ENCODE data around the gene HOXC12.

HOXC12 gene

DNA sequence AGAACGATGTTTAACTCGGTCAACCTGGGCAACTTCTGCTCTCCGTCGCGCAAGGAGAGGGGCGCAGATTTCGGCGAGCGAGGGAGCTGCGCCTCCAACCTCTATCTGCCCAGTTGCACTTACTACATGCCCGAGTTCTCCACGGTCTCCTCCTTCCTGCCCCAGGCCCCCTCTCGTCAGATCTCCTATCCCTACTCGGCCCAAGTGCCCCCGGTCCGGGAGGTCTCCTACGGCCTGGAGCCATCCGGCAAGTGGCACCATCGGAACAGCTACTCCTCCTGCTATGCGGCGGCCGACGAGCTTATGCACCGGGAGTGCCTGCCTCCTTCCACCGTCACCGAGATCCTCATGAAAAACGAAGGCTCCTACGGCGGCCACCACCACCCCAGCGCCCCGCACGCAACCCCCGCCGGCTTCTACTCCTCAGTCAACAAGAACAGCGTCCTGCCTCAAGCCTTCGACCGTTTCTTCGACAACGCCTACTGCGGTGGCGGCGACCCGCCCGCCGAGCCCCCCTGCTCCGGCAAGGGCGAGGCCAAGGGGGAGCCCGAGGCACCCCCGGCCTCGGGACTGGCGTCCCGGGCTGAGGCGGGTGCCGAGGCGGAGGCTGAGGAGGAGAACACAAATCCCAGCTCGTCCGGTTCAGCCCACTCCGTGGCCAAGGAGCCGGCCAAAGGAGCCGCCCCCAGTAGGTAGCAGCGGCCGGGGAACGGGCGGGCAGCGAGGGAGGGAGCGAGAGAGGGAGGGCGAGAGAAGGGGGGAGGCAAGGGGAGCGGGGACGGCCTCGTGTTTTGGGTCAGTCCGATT, 18.7 kb downstream of the HOXC12 start:
- Histone ChIP-seq H3K4me1 (peaks cover 13% of the 10 kb centered on the region), H3K4me3 (ENCODE audit: low read depth, low read length) (peak overlapping the region; percentile 70), H3K9me3 (no peaks in the 10 kb centered on the region), H3K36me3 (no peaks in the 10 kb centered on the region), H3K27me3 (peaks cover 23% of the 10 kb centered on the region)
- no peak for DNase-seq
- TF ChIP-seq, protein P1, sequence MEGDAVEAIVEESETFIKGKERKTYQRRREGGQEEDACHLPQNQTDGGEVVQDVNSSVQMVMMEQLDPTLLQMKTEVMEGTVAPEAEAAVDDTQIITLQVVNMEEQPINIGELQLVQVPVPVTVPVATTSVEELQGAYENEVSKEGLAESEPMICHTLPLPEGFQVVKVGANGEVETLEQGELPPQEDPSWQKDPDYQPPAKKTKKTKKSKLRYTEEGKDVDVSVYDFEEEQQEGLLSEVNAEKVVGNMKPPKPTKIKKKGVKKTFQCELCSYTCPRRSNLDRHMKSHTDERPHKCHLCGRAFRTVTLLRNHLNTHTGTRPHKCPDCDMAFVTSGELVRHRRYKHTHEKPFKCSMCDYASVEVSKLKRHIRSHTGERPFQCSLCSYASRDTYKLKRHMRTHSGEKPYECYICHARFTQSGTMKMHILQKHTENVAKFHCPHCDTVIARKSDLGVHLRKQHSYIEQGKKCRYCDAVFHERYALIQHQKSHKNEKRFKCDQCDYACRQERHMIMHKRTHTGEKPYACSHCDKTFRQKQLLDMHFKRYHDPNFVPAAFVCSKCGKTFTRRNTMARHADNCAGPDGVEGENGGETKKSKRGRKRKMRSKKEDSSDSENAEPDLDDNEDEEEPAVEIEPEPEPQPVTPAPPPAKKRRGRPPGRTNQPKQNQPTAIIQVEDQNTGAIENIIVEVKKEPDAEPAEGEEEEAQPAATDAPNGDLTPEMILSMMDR (IDR thresholded peaks at IDR 0.05; ENCODE audit: low read depth, low read length), result no peak

- Histone ChIP-seq H3K36me3 (no peaks in the 10 kb centered on the region), H3K4me1 (0 out of 2 replicates have a peak, but pooled peaks cover 4% of the 10 kb centered on the region), H3K27me3 (peaks cover 23% of the 10 kb centered on the region), H3K9me3 (no peaks in the 10 kb centered on the region), H3K4me3 (ENCODE audit: low read depth, low read length) (peak within 1 kb of the TSS; percentile 70)
- TF ChIP-seq, protein P1 (IDR thresholded peaks at IDR 0.05; ENCODE audit: low read depth, low read length), result no peak
- DNase-seq, result peak; percentile 58
These were observed 19.7 kb downstream of the HOXC12 start, which contains the start of gene HOTAIR for GRCh38 chr12:53974084-53975063. HOTAIR (minus strand) TSS chr12:53974954.

GRCh38 chr12:53975064-53975471, 20.4 kb downstream of the HOXC12 start:
- TF ChIP-seq, protein P1 (IDR thresholded peaks at IDR 0.05; ENCODE audit: low read depth, low read length), result no peak
- H3K36me3 ChIP-seq, result no peaks in the 10 kb centered on the region
- H3K4me1 ChIP-seq, result 0 out of 2 replicates have a peak, but pooled peaks cover 2% of the 10 kb centered on the region
- H3K4me3 ChIP-seq (ENCODE audit: low read depth, low read length), result peak overlapping the region; percentile 70
- peaks cover 23% of the 10 kb centered on the region for H3K27me3 ChIP-seq
- no peaks in the 10 kb centered on the region for H3K9me3 ChIP-seq
- no peak for DNase-seq

GRCh38 chr12:53975479-53976152, 20.9 kb downstream of the HOXC12 start:
- no peak for DNase-seq
- H3K27me3 ChIP-seq, result peaks cover 23% of the 10 kb centered on the region
- TF ChIP-seq, protein P1 (IDR thresholded peaks at IDR 0.05; ENCODE audit: low read depth, low read length), result no peak
- H3K36me3 ChIP-seq, result no peaks in the 10 kb centered on the region
- H3K4me3 ChIP-seq (ENCODE audit: low read depth, low read length), result peak overlapping the region; percentile 70
- 0 out of 2 replicates have a peak, but pooled peaks cover 2% of the 10 kb centered on the region for H3K4me1 ChIP-seq
- H3K9me3 ChIP-seq, result no peaks in the 10 kb centered on the region

- Histone ChIP-seq H3K36me3 (no peaks in the 10 kb centered on the region), H3K4me1 (0 out of 2 replicates have a peak, but pooled peaks cover 2% of the 10 kb centered on the region), H3K27me3 (peaks cover 23% of the 10 kb centered on the region), H3K9me3 (no peaks in the 10 kb centered on the region), H3K4me3 (ENCODE audit: low read depth, low read length) (no peak overlapping the region)
- no peak for DNase-seq
- TF ChIP-seq, protein P1 (IDR thresholded peaks at IDR 0.05; ENCODE audit: low read depth, low read length), result no peak
These were observed 21.6 kb downstream of the HOXC12 start for GRCh38 chr12:53976172-53976822.
